Measurements from ENCODE around the gene WNT1.

Gene WNT1

DNA sequence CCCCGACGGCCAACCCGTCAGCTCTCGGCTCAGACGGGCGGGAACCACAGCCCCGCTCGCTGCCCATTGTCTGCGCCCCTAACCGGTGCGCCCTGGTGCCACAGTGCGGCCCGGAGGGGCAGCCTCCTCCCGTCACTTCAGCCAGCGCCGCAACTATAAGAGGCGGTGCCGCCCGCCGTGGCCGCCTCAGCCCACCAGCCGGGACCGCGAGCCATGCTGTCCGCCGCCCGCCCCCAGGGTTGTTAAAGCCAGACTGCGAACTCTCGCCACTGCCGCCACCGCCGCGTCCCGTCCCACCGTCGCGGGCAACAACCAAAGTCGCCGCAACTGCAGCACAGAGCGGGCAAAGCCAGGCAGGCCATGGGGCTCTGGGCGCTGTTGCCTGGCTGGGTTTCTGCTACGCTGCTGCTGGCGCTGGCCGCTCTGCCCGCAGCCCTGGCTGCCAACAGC, at the start of gene WNT1:
TSS of gene WNT1 (plus strand) at position 32 of the 450 bp plus-strand sequence. CDS start at position 361, 329 bp downstream.
- no peak for DNase-seq

DNA sequence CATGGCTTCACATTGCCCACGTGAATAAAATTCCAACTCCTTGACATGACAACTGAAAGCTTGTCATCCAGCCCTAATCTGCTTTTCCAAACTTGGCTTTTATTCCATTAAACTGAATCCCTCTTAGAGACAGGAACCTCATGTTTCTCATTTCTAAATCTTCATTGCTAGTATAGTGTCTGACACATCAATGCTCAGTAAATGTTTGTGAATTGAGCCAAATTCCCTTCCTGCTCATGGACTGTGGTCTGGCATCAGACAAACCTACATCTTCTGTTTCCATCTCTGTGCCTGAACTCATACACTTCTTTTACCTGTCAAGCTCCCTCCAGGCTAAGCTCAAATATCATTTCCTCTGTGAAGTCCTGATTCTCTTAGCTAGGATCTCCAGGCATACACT, 48.6 kb upstream of the WNT1 start:
- DNase-seq: no peak

DNA sequence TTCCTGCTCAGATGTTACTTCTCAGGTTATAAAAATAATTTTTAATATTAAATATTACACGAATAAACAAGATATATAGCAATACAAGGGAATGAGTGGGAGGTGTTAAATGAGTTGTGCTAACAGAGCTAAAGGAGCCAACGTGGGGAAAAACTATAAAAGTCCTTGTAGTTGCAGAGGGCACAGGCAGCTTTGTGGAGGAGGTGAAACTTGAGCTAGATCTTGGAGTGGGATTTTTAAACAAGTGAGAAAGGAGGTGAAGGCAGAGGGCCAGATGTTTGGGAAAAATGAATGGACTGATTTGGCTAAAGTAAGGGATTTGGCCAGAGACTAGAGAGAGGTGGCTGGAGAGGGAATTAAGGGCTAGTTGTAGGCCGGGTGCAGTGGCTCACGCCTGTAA, 47.6 kb upstream of the WNT1 start:
- DNase-seq: no peak

DNA sequence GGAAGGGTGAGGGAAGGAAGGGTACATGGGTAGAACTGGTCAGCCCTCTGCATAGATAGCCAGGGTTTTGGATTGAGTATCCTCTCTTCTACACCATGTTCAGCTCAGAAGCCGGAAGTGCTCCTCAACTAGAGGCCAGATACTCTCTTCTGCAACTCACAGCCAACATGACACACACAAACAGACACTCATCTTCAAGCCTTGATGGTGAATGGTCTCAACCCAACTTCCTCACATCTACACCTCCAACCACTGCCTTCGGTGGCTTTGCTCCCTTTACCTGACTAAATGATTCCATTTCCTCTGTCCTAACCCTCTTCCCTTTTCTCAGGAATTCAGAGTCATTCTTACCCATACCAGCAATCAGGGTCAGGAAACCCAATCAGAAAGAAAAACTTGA, 45.2 kb upstream of the WNT1 start:
- no peak for DNase-seq

DNA sequence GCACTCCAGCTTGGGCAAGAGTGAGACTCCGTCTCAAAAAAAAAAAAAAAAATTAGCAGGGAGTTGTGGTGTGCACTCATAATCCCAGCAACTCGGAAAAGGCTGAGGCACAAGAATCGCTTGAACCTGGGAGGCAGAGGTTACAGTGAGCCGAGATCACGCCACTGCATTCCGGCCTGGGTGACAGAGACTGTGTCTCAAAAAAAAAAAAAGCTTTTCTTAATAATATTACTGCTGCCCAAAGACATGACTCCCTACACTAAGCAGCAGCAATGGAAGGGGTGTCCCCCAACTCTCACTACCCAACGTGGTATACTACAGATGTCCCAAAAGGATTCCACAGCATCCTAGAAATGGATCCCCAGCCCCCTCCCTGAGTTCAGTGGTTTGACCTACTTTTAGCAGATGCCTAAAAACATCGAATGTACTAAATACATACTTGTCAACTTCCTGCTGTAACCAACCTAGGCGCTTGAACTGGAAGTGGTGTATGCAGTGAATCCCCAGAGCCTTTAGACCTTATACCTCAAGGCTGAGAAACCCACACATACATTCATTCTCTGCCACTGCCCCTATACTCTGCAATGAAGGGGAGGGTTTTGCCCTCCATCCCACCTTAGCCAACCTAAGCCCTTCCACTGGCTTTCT, 44.3 kb upstream of the WNT1 start:
- DNase-seq: peak; percentile 27

DNA sequence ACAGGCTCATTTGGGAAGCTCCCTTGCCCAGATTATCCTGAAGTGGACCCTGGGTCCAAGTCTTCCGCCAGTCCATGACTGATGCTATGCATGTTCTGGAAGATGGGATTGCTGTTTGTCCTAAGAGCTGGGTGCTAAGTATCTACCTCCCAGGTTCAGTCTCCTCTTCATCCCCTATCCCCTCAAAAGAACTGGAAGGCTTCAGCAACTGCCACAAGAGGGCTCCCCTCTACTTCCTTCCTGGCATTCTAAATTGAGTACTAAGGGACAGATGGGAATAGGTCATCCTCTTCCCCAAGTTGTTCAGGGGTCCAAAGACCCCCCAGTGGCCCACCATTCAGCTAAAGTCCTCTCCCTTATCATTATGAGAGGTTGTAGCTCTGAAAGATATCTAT, 43.8 kb upstream of the WNT1 start:
- no peak for DNase-seq

DNA sequence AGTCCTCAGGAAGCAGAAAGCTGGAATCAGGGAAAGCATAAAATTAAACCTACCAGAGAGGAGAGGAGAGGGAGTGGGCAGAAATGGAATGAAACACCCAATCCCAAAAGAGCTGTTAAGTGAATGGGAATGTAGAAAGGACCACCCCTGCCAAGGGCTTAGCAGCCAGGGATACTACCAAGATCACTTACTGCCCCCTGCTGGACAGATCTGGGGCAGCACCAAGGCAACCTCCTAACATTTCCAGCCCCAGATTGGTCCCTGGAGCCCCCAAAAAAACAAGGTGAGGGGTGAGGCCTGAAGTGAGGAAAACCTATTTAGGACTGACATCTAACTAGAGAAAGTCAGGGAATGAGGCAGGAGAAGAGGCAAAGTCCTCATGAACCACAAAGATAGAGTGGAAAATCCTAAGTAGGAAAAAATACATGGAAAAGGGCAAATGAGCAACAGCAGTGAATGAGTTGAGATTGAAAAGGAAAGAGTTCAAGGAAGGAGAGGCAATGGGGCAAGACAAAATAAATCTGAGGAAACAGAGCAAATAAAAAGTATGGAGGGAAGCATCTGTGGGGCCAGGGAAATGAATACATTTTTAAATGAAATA, 41.6 kb upstream of the WNT1 start:
- DNase-seq: peak; percentile 74

DNA sequence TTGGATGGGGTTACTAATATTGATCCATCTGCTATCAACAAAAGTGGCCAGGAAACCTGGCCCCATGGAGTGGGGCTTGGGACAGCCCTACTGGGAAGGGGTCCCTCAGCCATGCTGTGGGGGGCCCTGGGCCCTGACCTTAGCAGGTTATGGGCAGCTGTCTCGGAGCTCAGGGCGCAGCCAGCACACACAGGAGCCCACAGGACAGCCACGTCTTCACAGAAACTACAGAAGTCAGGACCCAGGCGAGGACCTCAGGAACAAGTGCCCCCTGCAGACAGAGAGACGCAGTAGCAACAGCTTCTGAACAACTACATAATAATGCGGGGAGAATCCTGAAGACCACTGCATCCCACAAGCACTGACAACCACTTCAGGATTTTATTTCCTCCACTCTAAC, 41.0 kb upstream of the WNT1 start:
- no peak for DNase-seq

DNA sequence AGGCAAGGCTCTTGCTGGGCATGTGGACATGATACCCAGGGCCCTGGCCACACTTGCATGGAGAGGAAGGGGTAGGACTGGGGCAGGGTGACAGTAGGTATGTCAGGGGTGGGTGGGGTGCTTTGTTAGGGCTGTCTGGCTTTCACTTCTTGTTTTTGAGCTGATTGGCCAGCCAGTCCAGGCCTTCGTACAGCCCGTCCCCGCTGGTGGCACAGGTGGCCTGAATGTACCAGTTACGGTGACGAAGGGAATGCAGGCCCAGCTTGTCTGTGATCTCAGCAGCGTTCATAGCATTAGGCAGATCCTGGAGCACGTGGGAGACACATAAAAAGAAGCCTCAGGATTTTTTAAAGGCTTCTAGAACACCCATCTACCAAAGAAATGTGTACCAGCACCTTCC, 39.3 kb upstream of the WNT1 start:
- DNase-seq: no peak

DNA sequence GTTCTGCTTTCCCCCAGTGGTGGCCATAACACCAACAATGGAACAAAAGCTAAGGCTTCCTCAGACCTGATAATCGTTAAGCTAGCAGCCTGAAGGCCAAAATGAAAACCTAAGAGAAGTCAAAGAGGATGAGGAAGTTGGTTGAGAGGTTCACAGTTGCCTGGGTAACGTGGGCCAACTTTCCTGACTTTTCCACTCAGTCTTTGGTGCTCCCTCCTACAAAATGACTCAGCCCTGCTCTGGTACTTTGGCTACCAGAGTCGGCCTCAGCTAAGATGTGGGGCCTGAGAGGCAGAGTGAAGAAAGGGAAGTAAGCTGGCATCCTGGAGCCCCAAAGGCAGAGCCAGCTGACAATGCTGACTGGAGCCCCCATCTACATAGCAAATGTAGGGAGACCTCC, 37.9 kb upstream of the WNT1 start:
- DNase-seq: no peak

DNA sequence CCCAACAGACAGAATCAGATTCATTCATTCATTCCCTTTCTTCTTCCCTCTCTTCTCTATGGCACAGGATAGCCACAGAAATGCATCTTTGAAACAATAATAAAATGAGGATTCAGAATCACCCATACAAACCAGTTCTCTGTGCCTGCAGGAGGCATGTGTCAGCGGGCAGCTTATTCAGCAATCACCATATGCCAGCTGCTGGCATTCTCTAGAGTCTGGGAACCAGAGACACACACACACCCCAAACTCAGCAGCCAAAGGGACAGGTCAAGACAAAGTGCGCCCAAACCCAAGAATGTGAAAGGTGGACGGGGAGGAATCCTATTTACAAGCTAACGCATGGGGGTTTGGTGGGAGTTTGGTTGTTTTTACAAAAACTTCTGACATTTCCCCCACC, 34.9 kb upstream of the WNT1 start:
- no peak for DNase-seq

DNA sequence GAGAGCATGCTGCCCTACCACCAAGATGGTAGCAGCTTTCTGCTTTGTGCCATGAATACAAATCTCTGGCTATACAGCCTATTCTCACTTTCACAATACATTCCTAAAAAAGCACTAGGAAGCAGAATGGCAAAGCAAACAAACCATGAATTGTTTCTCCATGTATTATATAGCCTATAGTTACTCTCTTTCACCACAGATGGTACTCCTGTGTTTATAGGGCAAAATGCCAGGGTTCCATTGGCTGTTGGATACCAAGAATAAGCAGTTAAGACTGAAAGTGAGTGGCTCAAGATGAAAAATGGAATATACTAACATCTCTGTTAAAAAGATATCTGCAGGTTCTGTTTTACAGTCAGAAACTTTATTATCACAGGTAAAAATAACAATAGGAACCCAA, 31.9 kb upstream of the WNT1 start:
- DNase-seq: no peak

DNA sequence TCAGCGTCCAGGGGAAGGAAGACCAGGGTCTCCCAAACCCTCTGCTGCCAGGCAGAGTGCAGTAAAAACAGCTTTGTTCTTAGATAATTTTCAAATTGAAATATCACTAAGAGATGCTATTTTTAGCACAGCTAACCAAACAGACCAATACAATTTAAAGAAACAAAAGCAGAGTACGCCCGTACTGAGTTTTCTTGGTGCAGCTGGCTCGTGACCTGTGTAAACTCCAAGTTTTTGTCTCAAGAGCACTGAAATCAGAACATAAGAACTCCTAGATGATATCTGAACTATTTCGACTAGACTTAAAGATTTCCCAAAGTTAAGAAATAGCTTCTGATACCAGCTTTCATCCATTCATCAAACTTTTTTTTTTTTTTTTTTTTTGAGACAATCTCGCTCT, 31.2 kb upstream of the WNT1 start:
- no peak for DNase-seq

DNA sequence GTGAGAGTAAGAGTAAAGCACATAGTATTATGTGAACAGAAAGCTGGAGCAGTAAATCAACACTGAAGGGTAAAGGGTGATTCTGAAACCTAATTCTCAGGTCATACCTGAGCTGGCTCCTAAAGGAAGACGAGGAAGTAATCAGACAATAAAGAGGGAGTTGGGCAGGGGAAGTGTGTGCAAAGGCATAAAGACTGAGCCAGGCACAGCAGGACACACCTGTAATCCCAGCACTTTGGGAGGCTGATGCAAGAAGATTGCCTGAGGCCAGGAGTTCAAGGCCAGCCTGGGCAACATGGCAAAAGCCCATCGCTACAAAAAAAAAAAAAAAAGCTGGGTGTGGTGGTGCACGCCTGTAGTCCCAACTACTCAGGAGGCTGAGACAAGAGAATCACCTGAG, 30.4 kb upstream of the WNT1 start:
- DNase-seq: no peak

DNA sequence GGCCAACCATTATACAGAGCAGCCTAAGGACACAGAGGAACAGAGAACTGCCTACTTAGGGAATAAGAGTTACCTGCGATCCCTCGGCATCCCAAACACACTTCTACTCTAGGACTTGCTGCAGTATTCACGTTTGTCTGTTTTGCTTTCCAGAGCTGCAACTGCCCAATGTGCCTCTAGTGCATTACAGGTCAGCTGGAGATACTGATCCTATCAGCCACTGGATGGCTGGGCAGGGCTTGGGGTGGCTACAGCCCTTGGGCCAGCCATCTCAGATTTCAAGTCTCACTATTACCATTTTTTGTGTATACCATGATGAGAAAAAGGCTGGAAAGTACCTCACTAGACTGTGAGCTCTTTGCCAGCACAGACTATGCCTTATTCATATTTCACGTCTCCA, 25.4 kb upstream of the WNT1 start:
- DNase-seq: no peak

DNA sequence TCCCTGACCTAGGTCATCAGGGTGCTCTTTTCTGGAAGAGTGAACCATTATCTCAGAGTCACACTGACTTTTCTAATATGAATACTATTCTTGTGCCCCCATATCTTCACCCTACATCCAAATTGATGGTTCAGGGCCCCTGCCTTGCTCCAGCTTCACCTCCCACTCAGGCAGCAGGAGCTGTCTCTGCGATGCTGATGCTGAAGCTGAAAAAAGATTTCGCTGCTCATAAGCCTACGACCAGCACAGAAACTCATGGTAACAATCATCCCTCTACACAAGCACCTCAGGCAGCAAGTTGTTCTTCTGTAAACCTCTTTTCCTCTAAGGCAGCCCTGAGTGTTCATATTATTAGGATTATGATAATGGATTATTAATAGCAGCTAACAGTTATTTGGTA, 24.1 kb upstream of the WNT1 start:
- DNase-seq: no peak

DNA sequence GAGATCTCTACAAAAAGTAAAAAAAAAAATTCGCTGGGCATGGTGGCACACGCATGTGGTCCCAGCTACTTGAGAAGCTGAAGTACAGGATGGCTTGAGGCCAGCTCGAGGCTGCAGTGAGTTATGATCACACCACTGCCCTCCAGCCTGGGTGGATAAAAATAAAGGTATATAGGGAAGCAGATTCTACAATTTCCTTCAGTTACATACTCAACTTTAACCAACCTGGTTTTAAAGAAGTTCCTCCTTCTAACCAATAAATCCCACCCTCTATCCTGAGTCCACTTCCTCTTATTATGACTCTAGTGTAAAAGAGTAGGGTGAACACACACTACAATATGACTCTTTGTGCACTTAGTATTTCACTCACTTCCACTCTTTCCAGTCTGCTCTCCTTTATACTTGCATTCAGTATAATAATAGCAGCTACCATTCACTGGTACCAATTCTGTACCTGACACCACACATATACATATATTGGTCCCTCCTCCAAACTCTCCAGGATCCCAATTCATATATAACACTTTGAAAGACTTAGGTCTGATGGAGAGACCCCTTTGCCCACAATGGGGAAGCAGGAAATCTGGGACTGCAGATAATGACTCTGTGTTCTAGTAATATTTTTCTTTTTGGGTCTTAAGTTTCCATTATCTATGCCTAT, 23.2 kb upstream of the WNT1 start:
- no peak for DNase-seq

DNA sequence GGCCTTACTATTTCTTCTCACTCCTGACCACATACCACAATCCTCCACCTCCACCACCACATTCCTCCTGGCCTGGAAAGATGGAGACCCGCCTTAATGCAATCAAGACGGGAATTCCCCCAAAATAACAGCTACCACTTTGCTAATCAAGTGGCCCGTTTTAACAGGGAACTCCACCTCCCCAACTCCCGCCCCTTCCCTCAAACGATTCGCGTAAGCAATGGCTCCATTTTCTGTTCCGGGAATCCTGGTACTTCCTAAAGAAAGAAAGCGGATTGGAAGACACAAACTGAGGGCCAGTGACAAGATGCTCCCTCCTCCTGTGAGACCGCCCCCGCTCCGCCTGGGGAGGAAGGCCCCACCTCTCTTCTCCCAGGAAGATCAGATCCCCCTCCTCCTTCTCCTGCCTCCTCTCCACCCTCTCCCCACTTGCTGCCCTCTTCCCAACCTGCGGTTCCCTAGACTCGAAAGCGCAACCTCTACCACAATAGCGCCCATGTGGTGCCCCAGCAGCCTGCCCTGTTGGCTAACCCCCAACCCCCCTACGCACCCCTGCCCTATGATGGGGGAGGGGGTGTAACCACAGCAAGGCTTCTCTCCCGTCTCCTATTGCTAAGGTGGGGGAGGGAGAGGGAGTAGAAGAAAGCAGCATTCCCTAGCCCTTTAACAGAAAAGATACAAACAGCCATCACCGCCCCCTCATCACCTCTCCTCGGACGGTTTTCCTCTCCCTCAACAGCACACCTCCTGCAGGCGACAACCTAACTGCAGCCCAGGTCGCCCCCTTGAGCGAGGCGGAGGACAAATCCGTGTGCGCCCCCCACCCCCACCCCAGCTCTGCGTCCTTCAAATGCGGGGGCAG, 21.6 kb upstream of the WNT1 start:
- no peak for DNase-seq

DNA sequence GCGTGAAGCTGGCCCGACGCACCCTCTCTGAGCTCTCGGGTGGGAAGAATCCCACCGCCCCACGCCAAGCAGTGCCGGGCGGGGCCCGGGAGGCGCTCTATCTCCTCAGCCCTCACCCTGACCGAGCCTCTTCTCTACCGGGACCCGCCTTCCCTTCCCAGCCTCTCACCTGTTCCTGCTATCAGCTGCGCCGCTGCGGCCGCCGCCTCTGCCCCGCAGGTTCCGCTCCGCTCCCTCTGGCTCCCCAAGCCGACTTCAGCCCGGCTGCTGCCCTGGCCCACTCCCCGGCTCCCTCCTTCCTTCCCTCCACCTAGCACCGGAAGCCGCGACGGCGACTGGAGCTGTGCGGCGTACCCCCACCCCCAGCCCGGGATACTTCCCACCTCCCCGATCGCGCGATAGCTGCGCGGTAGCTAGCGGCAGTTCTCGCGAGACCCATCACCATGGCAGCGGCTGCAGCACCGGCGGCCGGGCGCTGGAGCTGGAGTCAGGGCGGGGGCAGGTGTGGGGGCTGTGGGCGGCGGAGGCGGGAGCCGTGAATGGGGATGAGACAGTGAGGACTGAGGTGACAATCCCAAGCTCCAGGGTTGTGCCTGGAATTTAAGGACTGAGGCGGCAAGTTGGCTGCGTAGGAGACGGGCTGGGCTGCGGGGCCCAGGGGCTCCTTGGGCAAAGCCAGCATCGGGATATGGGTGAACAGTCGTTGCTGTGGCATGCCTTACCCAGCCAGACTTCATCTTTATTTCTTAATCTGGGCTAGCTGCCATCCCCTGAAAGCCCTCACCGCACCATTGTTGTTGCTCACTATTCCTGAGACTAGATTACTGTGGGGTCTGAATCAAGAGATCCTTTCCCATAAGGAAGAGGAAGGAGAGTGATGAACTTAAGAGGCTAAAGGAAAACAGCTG, 20.7 kb upstream of the WNT1 start, which contains the start of gene ARF3:
TSS of gene ARF3 (minus strand) at position 347 of the 908 bp plus-strand sequence. CDS start 16,392 bp downstream, outside the sequence.
- peak; percentile 96 for DNase-seq

DNA sequence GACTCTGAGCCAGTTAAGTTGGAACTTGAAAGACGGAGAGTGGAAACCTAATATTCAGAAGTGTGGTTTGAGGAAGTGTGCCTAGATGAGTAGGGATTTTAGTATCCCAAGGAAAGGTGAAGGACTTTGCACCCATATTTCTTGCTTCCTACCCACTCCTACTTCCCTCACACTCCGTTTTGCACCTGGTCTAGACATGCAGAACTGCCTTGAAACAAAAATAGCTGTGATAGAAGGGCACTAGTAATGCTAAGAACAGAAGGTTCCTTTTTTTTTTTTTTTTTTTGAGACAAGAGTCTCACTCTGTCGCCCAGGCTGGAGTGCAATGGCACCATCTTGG, 20.1 kb upstream of the WNT1 start:
- DNase-seq: no peak

DNA sequence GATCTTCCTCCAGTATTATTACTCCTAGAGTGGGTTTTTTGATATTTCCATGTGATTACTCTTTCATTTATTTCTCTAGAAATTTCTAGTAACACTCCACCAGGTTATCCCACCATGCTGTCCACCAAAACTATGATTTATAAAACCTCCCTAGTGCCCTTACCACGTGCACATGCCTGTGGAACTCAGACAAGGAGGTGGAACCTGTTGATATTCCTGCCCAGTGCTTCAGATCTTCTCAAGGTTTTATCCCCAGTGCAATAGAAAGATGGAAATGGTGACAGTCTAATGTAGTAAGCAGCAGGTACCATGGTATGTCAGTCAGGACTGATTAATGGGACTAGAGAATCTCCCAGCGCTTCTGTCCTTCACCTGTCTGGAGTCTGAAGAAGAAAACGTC, 17.3 kb upstream of the WNT1 start:
- DNase-seq: no peak

DNA sequence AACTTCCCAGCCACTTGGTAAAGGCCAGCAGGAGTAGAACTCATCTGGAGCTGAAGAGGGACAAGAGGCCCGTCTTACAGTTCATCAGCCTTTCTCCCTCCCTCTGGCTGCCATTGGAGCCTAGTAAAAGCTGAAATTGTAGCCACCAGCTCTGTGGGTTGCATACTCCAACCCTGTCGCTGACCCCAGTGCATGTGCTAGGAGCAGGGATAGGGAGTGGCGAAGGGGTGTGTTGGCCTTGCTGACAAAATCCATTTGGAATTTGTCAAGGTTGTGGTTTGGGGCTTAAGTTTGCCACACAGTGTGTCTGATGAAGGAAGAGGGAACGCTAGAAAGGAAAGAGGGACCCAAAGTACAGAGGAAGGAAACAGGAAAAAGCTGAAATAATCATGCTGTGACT, 16.8 kb upstream of the WNT1 start:
- no peak for DNase-seq

DNA sequence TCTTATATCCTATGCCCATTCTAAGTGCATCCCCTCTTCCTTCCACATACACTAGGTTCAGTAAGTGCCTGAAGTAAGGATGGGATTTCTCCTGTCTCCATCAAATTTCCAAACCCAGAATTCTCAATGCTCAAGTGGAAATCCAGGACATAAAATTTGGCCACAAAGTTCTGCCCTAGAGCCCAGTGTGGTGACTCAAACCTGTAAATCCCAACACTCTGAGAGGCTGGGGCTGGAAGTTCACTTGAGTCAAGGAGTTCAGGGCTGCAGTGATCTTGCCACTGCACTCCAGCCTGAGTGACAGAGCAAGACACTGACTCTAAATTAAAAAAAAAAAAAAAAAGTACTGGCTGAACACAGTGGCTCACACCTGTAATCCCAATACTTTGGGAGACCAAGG, 16.3 kb upstream of the WNT1 start:
- no peak for DNase-seq
